HG02642 (cell line): Measurements from ENCODE around the gene DGCR2.

ENCODE experiments used
- ATAC-seq: cut with Tn5 transposase; IDR thresholded peaks from one replicate; pipeline ENCODE4 v1.9.1; 2021; ENCODE audit warnings: mild to moderate bottlenecking; ENCODE audit not compliant: unreplicated experiment, poor library complexity

The DGCR2 gene

GRCh38 chr22:19128946-19129727 lies 6.9 kb upstream of the DGCR2 start:
- no peak for ATAC-seq

GRCh38 chr22:19128009-19128401 lies 5.8 kb upstream of the DGCR2 start:
- ATAC-seq, result no peak

- no peak for ATAC-seq
Measured at GRCh38 chr22:19127329-19128008, 5.3 kb upstream of the DGCR2 start.

DNA sequence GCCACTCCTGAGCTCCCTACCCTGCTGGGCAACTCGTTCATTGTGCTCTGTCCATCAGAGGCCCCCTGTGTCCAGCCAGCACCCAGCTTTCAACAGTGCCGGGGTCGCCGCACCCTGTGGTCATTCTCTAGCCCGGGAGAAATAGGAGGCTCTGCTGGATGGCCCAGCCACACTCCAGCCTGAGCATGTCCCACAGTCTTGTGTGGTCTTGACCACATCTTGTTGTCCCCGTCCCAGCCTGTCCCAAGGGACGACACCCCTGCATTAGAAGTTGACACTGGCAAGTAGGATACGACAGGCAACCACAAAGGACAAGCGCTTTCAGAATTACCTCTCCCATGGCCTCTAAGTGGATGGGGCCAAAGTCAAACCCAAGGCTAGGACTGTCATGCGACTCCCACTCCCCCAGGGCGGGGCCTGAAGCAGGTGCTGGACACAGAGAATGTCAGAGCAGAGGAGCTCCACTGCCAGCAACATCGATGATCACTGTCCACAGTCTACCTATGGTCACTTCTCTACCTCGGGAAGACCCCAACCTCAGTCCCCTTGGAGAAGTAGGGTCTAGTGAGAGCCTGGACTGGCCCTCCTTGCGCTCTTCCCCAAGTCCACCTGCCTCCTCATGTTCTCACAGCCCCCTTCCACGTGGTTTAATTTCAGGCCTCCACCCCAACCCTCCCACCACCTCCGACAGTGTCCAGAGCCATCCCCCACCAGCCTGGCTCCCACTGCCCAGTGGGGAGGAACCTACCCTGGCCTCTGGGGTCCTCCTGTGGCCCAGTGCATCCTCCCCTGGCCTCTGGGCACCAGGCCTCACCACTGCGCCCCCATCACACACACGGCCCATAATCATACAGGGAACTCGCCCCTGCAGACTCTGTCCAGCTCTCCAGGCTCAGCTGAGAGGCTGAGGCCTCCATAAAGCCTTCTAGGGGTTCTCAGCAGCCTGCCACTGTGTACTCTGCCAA lies 4.4 kb upstream of the DGCR2 start:
- no peak for ATAC-seq

GRCh38 chr22:19125474-19126308 lies 3.5 kb upstream of the DGCR2 start:
- no peak for ATAC-seq

DNA sequence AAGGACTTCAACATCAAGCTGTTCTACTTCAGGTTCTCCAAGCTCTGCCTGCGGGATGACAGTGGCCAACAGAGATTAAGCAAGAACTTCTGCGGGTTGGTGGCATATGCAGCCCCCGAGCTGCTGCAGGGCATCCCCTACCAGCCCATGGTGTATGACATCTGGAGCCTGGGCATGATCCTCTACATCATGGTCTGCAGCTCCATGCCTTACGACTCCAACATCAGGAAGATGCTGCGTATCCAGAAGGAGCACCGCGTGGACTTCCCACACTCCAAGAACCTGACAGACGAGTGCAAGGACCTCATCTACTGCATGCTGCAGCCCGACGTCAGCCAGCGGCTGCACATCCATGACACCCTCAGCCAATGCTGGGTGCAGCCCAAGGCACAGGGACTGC lies 2.8 kb upstream of the DGCR2 start:
- ATAC-seq, result no peak

- no peak for ATAC-seq
Measured at GRCh38 chr22:19124377-19124776, 2.2 kb upstream of the DGCR2 start.

- no peak for ATAC-seq
Measured at GRCh38 chr22:19123936-19124335, 1.7 kb upstream of the DGCR2 start.

GRCh38 chr22:19122752-19123492 lies 710 bp upstream of the DGCR2 start:
- peak; percentile 1 for ATAC-seq

DNA sequence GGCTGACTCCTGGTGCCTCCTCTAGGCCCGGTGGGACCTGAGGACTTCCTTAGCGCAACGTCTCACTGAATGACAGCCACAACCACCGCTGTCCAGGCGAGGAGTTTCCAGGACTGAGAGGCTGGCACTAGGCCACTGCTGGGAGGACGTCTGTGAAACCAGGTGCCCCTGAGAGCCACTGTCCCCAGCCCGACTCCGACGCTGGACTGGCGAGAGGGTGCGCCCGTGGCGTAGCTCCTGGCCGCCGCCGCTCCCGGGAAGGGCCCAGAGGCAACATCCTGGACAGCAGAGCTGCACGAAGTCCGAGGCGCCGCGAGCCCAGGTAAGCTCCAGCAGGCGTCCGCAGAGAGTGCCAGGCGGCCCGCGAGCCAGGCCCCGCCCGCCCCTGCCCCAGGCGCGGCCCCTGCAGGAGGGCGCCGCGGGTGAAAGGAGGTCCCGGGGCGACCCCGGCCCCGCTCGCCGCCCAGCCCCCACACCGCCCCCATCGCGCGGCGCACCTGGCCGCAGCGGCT lies 525 bp downstream of the DGCR2 start:
- peak; percentile 34 for ATAC-seq

DNA sequence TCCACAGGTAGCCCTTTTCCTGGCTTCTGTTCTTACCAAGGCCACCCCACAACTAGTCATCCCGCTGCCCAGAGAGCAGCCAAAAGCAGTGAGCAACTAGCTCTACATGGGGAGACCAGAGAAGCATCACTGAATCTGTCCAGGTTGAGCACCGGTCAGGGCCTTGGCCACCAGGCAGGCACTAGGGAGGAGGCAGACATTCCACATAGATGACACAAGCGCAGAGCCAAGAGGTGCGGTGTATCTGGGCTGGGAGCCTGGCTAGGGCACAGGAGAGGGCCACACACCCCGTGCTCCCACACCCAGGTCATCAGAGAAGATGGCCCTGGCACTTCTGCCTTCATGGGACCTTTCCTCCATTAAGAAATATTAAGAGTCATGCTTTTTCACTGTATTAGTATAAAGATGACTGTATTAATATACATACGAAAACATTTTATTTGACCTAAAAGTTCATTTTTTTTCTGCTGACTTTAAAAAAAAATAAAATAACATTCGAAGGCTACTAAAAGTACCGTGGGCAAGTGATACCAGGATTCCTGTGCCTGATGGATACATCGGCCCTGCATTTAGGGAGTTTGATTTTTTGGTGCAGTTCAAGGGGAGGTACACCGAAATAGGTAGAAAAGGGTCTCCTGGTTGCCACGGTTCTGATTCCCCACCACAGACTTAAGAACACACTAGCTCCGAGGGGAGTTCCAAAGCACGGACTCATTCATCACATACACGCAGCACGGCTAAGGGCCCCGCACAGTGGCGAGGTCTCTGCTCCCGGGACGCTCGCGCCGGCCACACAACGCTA lies 1.2 kb downstream of the DGCR2 start:
- no peak for ATAC-seq

GRCh38 chr22:19119949-19120348 lies 2.3 kb downstream of the DGCR2 start:
- no peak for ATAC-seq

DNA sequence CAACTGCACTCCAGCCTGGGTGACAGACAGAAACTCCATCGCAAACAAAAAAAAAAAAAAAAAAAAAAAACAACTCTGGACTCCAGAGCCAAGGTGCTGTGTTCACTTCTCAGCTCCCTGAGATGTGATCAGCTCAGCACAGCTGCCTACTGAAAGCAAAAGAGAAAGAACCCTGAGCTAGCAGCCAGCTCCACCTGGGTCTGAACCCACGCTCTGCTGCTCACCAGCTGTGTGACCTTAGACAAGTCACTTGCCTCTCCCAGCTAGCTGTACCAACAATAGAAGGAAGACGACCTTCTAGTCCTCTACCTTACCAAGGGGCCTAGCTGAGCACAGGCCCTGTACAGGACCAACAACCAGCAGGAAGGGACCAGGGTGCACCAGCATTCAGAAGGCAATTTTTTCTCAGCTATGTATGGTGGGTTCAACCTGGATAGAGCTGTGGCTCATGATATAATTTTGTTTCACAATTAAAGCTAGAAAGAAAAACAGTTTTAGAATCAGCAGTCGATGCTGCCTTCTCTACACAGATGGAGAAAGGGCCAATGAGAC lies 3.8 kb downstream of the DGCR2 start:
- ATAC-seq, result peak; percentile 24

DNA sequence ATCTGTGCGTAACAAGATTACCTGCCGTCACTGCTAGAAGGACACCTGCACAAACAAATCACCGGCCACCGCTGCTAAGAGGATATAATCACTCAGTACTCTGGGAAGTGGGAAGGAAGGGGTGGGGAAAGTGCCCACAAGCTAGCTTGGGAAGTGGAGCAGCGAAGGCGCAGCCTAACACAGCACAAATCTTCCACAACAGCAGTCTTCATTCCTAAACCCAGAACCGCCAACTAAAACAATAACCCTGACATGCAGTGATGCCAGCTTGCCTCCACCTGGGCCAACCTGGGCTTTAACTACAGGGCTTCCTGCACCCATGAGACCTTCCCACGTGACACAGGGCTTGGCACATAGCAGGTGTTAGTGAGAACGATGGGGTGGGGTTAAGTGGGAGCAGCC lies 5.1 kb downstream of the DGCR2 start:
- ATAC-seq, result no peak

DNA sequence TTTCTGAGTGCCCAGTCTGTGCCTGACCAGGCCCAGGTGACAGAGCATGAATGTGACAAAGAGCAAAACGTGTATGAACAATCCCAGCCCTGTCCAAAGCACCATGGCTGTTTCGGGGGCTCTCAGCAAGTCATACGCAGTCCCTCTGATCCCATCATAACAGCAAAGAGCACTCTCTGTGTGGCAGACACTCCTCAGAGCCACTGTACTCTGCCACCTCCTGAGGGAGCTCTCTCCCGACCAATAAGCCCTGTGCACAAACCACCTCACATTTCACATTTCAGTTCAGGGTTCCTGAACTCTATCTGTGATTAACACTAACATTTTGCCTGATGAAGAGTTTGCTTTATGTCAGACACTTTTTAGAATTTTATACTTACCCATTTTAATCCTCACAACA lies 6.6 kb downstream of the DGCR2 start:
- ATAC-seq, result no peak

DNA sequence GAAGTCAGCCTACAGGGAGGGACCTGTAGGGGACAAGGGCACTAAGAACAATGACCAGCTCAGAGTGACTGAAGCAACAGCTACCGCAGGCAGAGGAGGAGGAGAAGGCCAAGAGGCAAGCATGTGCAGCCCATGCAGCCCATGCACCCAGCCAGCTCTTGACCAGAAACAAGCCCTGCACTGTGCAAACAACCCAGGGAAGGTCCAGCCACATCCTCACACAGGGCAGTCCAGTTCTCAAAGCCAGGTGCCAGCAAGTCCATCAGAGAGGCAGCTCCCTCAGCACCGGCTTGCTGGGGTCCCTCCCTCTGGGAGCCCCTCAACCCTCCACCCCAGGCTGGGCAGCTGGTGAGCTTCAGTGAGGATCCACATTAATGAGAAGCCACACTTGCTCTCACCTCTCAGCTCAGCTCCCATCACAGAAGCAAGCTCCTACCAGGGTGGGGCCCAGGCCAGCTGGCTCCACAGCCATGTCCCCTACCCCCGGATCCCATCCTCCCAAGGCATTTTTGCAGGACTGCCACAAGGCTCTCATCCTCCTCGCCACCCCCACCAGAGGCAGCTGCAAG lies 7.1 kb downstream of the DGCR2 start:
- no peak for ATAC-seq

GRCh38 chr22:19113429-19113828 lies 8.8 kb downstream of the DGCR2 start:
- ATAC-seq, result no peak

GRCh38 chr22:19111584-19111983 lies 10.6 kb downstream of the DGCR2 start:
- ATAC-seq, result no peak
